ENCODE measurements around the gene COMP. TPM values are rescaled to one million over a fixed set of nuclear protein-coding genes. Genes with fewer than 3 reads are reported as not detected.

Gene COMP
- total RNA-seq, 1 experiment from 2014 or later: 0.13 TPM

- ATAC-seq: no peak
- Mint-ChIP-seq H3K27ac (no peak overlapping the region), H3K9me3 (no peaks in the 10 kb centered on the region), H3K36me3 (peaks cover 9% of the 10 kb centered on the region), H3K4me3 (no peak overlapping the region), H3K27me3 (ENCODE audit: low read depth) (no peaks in the 10 kb centered on the region), H3K4me1 (peaks cover 9% of the 10 kb centered on the region)
- ChIA-PET POLR2A (no interaction called here), CTCF (no interaction called here)
- DNase-seq (ENCODE audit: low spot score): no peak
- TF ChIP-seq SMAD4 (CRISPR knock-in tag; IDR thresholded peaks at IDR 0.05): no peak
- no peak for TF ChIP-seq ATF3 (CRISPR knock-in tag; conservative IDR thresholded peaks at IDR 0.05)
- no peak for TF ChIP-seq TCF7 (CRISPR knock-in tag; IDR thresholded peaks at IDR 0.05; ENCODE audit: low read depth)
- no peak for TF ChIP-seq NFE2L1 (CRISPR knock-in tag; IDR thresholded peaks at IDR 0.05)
- no peak for TF ChIP-seq MLX (CRISPR knock-in tag; IDR thresholded peaks at IDR 0.05)
These were observed 40.7 kb downstream of the COMP start for GRCh38 chr19:18750295-18750970.

GRCh38 chr19:18749362-18750231 is 41.5 kb downstream of the COMP start:
- peaks cover 9% of the 10 kb centered on the region for H3K4me1 Mint-ChIP-seq
- CTCF ChIA-PET: no interaction called here
- H3K36me3 Mint-ChIP-seq: peaks cover 8% of the 10 kb centered on the region
- H3K4me3 Mint-ChIP-seq: no peak overlapping the region
- no peaks in the 10 kb centered on the region for H3K9me3 Mint-ChIP-seq
- POLR2A ChIA-PET: interaction anchor here (0.5 kb wide), 1 partner anchor 38 kb away, joined by 4 read pairs; no protein-coding TSS in a partner anchor
- H3K27me3 Mint-ChIP-seq (ENCODE audit: low read depth): no peaks in the 10 kb centered on the region
- peak overlapping the region; percentile 30; the same call in 1 of the 2 replicates for H3K27ac Mint-ChIP-seq
- ATAC-seq (no peak), DNase-seq (ENCODE audit: low spot score) (no peak)
- TF ChIP-seq MAX (CRISPR knock-in tag; IDR thresholded peaks at IDR 0.05) (no peak), CBFB (CRISPR knock-in tag; IDR thresholded peaks at IDR 0.05; ENCODE audit: low read depth) (no peak), SMAD4 (CRISPR knock-in tag; IDR thresholded peaks at IDR 0.05) (no peak), ZNF512 (CRISPR knock-in tag; IDR thresholded peaks at IDR 0.05; ENCODE audit: borderline replicate concordance) (no peak), HMGXB4 (CRISPR knock-in tag; IDR thresholded peaks at IDR 0.05) (no peak), PRRX2 (CRISPR knock-in tag; IDR thresholded peaks at IDR 0.05) (no peak), CDX4 (CRISPR knock-in tag; IDR thresholded peaks at IDR 0.05; ENCODE audit: borderline replicate concordance) (no peak), ZNF396 (CRISPR knock-in tag; IDR thresholded peaks at IDR 0.05; ENCODE audit: borderline replicate concordance) (no peak), GTF2I (CRISPR knock-in tag; conservative IDR thresholded peaks at IDR 0.05) (no peak), SP1 (CRISPR knock-in tag; conservative IDR thresholded peaks at IDR 0.05) (no peak), ZNF425 (CRISPR knock-in tag; conservative IDR thresholded peaks at IDR 0.05) (no peak), ARID4B (CRISPR knock-in tag; IDR thresholded peaks at IDR 0.05; ENCODE audit: borderline replicate concordance) (no peak), ETV6 (CRISPR knock-in tag; IDR thresholded peaks at IDR 0.05) (no peak), FOXK1 (CRISPR knock-in tag; IDR thresholded peaks at IDR 0.05) (no peak), ZMAT4 (CRISPR knock-in tag; IDR thresholded peaks at IDR 0.05) (no peak)

All from WTC11 (cell line).